Neural crest cell (in vitro differentiated cells): ENCODE data around the gene ZNF414. TPM values are rescaled to one million over a fixed set of nuclear protein-coding genes. Genes with fewer than 3 reads are reported as not detected.
A peak's percentile ranks its signal among the peaks of the same experiment; 100 is the strongest.

Experiments used
- DNase-seq: peaks from one replicate; pipeline ENCODE4 v3.0.0; 2021; ENCODE audit warnings: low read depth, mixed read lengths, low spot score
- H3K27ac Mint-ChIP-seq: one replicate; pipeline ENCODE4 v1.8.0; 2021; ENCODE audit warnings: mild to moderate bottlenecking, mixed read lengths; ENCODE audit not compliant: unreplicated experiment
- H3K27me3 Mint-ChIP-seq: 2 replicates; pipeline ENCODE4 v1.8.0; 2021; ENCODE audit warnings: low read depth, mild to moderate bottlenecking, mixed read lengths
- H3K36me3 Mint-ChIP-seq: 2 replicates; pipeline ENCODE4 v1.8.0; 2021; ENCODE audit warnings: low read depth, mild to moderate bottlenecking, mixed read lengths
- H3K4me1 Mint-ChIP-seq: 2 replicates; pipeline ENCODE4 v1.8.0; 2021; ENCODE audit warnings: mixed read lengths
- H3K4me3 Mint-ChIP-seq: one replicate; pipeline ENCODE4 v1.8.0; 2021; ENCODE audit warnings: mild to moderate bottlenecking, mixed read lengths
- H3K9me3 Mint-ChIP-seq: 2 replicates; pipeline ENCODE4 v1.8.0; 2021; ENCODE audit warnings: mixed read lengths
- total RNA-seq: library from RNA; stranded (reverse); gene quantifications from 2 replicates; pipeline ENCODE4 v1.2.1, GENCODE V29; 2021
- TF ChIP-seq, protein P1 (sequence below): fragments of 200-600 bp; sonication (generic); conservative IDR thresholded peaks from 2 replicates; pipeline ENCODE4 v1.5.0; 2021; ENCODE audit warnings: antibody characterized with exemption, mild to moderate bottlenecking

The ZNF414 gene
- total RNA-seq, 1 donor from 2014 or later, result 31.8 TPM

DNA sequence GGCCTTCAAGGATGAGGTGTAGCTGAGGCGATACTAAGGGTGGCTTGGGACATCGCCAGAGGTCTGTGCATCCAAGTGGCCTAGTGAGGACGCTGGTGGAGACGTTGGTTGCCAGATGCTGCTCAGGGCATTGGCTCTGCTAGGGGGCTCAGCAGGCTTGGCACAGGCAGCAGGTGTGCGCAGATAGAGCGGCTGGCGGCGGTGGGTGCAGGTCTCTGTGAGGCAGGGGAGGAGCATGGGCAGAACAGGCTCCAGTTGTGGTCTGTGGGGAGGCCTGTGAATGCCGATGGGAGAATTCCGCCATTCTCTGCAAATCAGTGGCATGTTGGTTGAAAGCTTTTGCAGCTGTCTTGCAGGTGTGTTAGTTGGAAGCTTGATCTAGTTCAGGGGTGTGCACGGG, 32.8 kb downstream of the ZNF414 start:
- TF ChIP-seq, protein P1, sequence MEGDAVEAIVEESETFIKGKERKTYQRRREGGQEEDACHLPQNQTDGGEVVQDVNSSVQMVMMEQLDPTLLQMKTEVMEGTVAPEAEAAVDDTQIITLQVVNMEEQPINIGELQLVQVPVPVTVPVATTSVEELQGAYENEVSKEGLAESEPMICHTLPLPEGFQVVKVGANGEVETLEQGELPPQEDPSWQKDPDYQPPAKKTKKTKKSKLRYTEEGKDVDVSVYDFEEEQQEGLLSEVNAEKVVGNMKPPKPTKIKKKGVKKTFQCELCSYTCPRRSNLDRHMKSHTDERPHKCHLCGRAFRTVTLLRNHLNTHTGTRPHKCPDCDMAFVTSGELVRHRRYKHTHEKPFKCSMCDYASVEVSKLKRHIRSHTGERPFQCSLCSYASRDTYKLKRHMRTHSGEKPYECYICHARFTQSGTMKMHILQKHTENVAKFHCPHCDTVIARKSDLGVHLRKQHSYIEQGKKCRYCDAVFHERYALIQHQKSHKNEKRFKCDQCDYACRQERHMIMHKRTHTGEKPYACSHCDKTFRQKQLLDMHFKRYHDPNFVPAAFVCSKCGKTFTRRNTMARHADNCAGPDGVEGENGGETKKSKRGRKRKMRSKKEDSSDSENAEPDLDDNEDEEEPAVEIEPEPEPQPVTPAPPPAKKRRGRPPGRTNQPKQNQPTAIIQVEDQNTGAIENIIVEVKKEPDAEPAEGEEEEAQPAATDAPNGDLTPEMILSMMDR, result no peak
- DNase-seq, result no peak
- peak overlapping the region; percentile 2 for H3K4me3 Mint-ChIP-seq
- H3K27ac Mint-ChIP-seq, result peak overlapping the region; percentile 41
- H3K36me3 Mint-ChIP-seq, result peaks cover 24% of the 10 kb centered on the region
- H3K4me1 Mint-ChIP-seq, result peaks cover 16% of the 10 kb centered on the region
- H3K9me3 Mint-ChIP-seq, result no peaks in the 10 kb centered on the region
- no peaks in the 10 kb centered on the region for H3K27me3 Mint-ChIP-seq

DNA sequence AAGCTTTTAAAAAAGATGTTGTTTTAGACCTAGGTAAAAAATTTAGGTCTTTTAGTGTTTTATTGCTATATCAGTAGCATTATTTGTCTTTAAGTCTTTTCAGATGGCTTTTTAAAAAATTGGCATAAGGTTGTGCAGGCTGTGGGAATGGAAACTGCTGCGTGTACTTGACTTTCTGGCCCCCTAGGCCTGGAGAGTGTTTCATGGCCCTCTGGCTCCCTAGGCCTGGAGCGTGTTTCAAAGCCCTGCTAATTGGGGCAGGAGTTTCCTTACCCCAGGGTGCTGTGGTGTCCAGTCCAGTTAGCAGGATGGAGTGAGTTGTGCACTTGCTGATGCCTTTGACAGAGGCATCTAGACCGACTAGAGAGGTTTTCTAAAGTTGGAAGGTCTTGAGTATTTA, 35.4 kb downstream of the ZNF414 start:
- DNase-seq, result no peak
- H3K4me3 Mint-ChIP-seq, result no peak overlapping the region
- H3K4me1 Mint-ChIP-seq, result peaks cover 14% of the 10 kb centered on the region
- no peak overlapping the region for H3K27ac Mint-ChIP-seq
- no peaks in the 10 kb centered on the region for H3K9me3 Mint-ChIP-seq
- TF ChIP-seq, protein P1, result no peak
- peaks cover 29% of the 10 kb centered on the region for H3K36me3 Mint-ChIP-seq
- H3K27me3 Mint-ChIP-seq, result no peaks in the 10 kb centered on the region

DNA sequence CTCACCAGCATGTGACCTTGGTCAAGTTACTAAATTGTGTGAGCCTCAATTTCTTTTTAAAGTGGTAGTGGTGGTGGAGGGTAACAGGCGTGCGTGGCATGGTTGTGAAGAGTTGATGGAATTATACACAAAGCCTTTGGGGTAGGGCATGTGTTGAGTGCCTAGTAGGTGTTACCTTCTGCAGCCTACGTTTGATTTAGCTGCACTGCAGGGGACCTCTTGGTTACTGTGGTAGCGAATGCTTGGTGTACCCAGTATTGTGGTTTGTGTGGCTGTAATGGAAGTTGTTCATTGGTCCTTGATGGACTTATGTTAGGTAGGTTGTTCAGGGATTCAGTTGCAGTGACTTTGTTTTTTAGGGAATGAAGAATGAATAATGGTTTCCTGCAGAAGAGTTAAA, 36.1 kb downstream of the ZNF414 start:
- H3K27me3 Mint-ChIP-seq, result no peaks in the 10 kb centered on the region
- TF ChIP-seq, protein P1, result no peak
- H3K36me3 Mint-ChIP-seq, result peaks cover 29% of the 10 kb centered on the region
- no peak overlapping the region for H3K27ac Mint-ChIP-seq
- H3K4me1 Mint-ChIP-seq, result peaks cover 14% of the 10 kb centered on the region
- H3K9me3 Mint-ChIP-seq, result no peaks in the 10 kb centered on the region
- no peak overlapping the region for H3K4me3 Mint-ChIP-seq
- no peak for DNase-seq

DNA sequence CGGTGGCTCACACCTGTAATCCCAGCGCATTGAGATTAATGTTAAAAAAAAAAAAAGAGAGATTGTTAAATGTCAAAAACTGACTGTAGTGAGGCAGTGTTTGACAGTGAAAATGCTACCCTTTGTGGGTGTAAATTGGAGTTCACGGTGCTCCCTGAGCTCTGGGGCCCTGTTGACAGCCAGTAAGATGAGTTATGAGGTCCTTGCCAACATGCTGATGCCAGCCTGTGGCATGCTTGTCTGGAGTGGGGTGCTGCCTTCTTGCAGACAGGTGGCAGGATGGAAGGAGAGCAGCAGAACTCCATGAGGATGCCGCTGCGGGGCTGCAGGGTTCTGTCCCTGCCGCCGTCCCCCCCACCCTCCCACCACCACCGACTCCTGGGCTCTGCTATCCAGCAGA, 37.4 kb downstream of the ZNF414 start:
- no peaks in the 10 kb centered on the region for H3K9me3 Mint-ChIP-seq
- H3K4me1 Mint-ChIP-seq, result peaks cover 11% of the 10 kb centered on the region
- peaks cover 28% of the 10 kb centered on the region for H3K36me3 Mint-ChIP-seq
- H3K27me3 Mint-ChIP-seq, result no peaks in the 10 kb centered on the region
- no peak overlapping the region for H3K4me3 Mint-ChIP-seq
- no peak for DNase-seq
- TF ChIP-seq, protein P1, result no peak
- H3K27ac Mint-ChIP-seq, result no peak overlapping the region

DNA sequence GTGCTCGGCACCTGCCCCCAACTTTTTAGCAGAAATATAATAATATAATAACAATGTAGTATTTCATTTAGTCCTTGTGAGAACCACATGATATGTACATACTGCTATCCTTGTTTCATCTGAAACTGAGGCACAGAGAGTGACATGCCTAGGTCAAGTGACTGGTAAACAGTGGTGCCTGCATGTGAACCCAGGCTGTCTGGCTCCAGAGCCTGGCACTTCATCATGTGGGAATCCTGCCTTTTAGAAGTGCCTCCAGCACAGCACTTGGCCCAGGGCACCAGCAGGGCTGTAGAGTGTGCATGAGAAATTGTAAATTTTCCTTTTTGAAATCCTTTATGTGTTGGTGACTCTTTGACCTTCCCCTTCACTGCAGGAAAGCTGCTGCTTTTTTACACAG, 39.0 kb downstream of the ZNF414 start:
- Mint-ChIP-seq H3K4me1 (peaks cover 11% of the 10 kb centered on the region), H3K27ac (no peak overlapping the region), H3K36me3 (peaks cover 32% of the 10 kb centered on the region), H3K27me3 (no peaks in the 10 kb centered on the region), H3K9me3 (no peaks in the 10 kb centered on the region), H3K4me3 (no peak overlapping the region)
- TF ChIP-seq, protein P1, result no peak
- no peak for DNase-seq
